Esophagus mucosa (tissue), 1 donor: ENCODE results near the gene LRRC3C. TPM values are rescaled to one million over a fixed set of nuclear protein-coding genes. Genes with fewer than 3 reads are reported as not detected.
"Not testable (repeated sequence)": the region's sequence is repeated elsewhere in the genome, so short reads cannot be mapped to it uniquely, and the experiment has no call there.

Experiments
- ATAC-seq: fragments of 200-7000 bp; cut with Tn5 transposase; one replicate; pipeline ENCODE4 v1.9.1; 2020
- total RNA-seq: library from RNA; stranded (reverse); gene quantifications from one replicate; pipeline ENCODE4 v1.2.4, GENCODE V29; 2023
- donor health status: DM: yes; HTN: yes; CAD: no.

The LRRC3C gene, protein sequence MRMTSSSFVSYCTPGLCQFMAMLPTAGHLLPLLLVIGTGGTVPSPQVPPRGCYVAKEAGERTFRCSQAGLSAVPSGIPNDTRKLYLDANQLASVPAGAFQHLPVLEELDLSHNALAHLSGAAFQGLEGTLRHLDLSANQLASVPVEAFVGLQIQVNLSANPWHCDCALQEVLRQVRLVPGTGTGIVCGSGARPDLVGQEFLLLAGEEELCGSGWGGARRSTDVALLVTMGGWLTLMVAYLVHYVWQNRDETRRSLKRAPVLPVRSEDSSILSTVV
- not detected for total RNA-seq

- ATAC-seq, result peak; percentile 93
Measured at GRCh38 chr17:39927101-39927928, at the start of gene LRRC3C, which contains the start of gene ORMDL3. Gene LRRC3C (plus strand): TSS chr17:39927732. CDS start chr17:39941524, 13,792 bp downstream. Gene ORMDL3 (minus strand): TSS chr17:39927601. CDS start chr17:39924203, 3,398 bp downstream.

DNA sequence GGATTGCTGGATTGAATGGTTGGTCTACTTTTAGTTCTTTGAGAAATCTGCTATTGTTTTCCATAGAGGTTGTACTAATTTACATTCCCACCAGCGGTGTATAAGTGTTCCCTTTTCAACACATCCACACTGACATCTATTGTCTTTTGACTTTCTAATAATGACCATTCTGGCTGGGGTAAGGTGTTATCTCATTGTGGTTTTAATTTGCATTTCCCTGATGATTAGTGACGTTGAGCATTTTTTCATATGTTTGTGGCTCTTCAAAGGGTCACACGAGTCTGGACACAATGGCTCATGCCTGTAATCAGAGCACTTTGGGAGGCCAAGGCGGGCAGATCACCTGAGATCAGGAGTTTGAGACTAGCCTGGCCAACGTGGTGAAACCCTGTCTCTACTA, 41.4 kb upstream of the LRRC3C start:
- not testable (repeated sequence) for ATAC-seq

- no peak for ATAC-seq
Measured at GRCh38 chr17:39887078-39887477, 40.5 kb upstream of the LRRC3C start.

DNA sequence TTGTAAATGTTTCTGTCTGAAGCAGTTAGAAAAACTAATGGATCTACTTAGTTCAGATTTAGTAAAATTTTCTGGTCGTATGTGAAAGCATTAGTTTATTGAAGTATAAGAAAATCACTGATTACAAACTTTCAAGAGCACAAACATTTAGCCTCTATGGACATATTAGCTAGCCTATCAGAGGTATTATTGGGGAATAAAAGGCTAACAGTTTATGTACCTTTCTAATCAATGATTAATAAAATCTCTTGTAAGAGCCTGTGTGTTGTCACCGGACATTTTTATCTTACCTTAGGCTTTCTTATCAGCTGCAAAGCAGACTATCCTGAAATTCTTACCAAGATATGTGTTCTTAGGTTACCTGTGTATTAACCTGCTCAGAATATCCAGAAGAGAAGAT, 38.3 kb upstream of the LRRC3C start:
- no peak for ATAC-seq

DNA sequence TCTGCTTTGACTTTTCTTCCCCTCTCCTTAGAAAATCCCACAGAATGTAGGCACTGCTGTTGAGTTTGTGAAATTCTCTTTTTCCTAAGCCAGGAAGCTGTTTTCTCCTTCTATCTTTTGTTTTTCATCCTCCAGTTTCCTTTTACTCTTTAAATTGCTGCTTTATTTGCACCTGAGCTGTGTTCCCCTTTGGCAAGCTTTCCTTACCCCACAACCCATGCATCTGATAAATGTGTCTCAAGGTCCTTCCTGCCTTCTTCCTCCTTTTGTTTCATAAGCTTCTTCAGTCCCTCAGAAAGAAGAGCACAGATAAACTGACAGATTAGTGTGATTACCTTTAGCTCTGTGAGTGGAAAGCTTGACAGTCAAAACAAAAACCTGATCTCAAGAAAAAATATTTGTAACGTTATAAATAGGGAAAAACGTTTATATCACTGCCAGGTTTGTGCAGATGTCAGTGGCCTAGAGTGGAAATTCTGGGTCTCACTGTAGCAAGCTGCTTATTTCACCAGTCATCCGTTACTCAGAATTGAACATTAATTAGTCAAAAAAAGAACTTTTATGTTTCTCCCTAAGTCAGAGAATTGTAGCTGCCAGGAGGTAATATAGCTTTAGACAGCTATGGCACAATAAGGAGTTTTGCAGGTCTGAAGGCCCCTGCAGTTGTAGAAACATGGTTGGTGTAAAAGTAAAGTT, 32.7 kb upstream of the LRRC3C start:
- ATAC-seq, result no peak

- ATAC-seq, result no peak
Measured at GRCh38 chr17:39898088-39898487, 29.4 kb upstream of the LRRC3C start.

DNA sequence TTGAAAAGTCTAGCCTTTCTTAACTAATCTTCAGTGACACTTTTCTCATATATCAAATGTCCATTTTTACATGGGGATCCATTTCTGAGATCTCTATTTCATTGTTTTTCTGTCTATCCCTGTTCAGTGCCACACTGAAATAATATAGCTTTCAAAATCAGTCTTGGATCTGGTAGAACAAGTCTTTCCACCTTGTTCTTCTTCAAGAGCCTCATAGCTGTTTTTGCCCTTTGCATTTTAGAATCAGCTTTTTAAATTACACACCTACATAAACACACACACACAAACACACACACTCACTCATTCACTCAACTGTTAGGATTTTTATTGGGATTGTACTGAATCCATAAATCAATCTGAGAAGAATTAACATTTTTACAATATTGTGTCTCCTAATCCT, 28.3 kb upstream of the LRRC3C start:
- no peak for ATAC-seq

- not testable (repeated sequence) for ATAC-seq
Measured at GRCh38 chr17:39902027-39902426, 25.5 kb upstream of the LRRC3C start.

DNA sequence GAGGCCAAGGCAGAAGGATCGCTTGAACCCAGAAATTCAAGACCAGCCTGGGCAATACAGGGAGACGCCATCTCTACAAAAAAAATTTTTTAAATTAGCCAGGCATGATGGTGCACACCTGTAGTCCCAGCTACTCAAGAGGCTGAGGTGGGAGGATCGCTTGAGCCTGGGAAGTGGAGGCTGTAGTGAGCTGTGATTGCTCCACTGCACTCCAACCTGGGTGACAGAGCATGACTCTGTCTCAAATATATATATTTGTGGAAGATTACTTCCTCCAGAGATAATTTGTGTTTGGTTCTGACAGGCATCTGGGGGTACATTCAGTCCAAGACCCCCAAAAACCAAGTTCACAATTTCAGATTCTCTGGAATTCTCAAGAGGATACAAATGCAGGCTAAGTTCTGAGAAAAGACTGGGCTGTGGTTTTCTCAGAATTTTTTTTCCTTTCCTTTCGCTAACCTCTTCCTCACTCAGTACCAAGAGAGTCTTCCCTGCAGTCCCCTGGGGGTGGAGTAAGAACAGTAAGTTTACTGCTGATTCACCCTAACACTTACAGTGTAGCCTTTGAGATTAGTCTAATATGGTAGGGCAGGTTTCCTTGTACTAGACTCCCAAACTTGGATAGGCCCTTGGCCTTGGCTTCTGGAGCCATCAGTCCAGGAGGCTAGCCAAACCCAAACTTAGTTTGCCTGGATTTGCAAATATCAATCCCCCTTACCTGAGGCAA, 24.2 kb upstream of the LRRC3C start:
- no peak for ATAC-seq

DNA sequence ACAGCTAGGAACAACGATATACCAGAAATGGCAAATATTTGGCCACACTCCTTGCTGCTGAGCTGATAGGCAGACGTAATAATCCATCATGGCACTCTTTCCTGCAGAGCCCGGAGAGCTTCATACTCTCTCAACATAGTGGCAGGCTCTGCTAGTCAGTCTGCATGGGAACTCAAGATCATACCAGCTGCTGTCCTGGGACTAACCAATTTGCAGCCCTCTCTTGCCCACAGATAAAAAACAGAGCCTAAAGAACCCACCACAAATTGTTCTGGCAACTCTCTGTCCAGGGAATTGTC, 22.6 kb upstream of the LRRC3C start:
- no peak for ATAC-seq

DNA sequence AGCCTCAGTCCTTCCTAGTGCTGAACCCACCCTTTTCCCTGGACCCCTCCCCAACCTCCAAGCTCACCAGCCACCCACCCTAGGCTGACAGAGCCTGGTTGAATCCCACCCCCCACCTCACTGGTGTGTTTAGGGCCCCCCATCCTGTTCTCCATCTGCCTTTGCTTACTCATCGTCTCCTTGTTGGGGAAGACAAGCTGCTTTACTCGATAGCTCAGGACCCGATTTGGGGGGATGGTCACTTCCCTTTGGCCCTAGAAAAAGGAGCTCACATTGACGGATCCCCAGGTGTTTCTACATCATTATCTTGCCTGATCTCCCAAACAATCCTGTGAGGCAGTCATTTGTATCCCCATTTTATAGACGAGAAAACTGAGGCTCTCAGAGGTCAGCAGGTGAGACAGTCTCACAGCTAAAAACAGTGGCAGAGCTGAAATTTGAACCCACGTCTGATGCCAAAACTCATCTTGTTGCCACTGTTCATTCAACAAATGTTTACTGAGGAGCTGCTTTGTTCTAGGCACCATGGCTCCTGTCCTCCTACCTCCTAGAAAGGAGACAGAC, 18.7 kb upstream of the LRRC3C start:
- no peak for ATAC-seq

GRCh38 chr17:39913989-39914388, 13.5 kb upstream of the LRRC3C start:
- ATAC-seq, result no peak

DNA sequence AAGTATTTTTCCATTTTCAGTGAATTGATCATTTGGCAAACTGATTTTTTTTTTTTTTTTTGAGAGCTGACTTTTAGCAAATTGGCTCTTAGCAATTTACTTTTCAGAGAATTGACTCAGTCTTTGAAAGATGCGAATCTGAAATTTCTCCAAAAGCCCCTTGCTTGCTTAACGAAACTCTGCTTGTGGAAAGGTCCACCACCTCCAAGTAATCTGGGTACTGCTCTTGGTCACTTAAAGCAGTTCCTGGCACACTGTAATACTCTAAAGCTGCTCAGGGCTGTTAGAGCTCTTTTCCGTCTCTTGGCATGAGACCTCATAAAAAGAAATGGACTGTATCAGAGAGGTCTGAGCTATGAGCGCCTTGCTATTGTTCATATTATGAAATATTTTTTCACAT, 12.0 kb upstream of the LRRC3C start:
- ATAC-seq, result no peak

DNA sequence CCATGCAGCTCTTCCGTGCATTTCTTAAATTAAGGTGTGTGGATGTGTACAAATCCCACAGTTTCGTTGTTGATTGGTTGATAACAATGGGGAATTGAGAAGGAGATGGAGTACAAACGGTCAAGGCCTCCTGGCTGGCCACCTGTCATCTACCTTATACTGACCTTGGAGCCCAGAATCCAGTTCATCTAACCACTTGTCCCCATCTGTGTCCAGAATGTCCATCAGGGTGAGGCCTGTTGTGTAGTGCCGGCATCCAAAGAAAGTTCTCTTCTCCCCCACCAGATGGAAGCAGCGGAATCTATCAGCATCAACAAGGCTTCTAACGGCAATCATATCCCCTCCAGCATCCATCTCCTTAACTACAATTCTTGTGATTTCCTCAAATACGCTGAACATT, 10.6 kb upstream of the LRRC3C start:
- ATAC-seq, result no peak

- no peak for ATAC-seq
Measured at GRCh38 chr17:39919087-39919683, 8.3 kb upstream of the LRRC3C start.

DNA sequence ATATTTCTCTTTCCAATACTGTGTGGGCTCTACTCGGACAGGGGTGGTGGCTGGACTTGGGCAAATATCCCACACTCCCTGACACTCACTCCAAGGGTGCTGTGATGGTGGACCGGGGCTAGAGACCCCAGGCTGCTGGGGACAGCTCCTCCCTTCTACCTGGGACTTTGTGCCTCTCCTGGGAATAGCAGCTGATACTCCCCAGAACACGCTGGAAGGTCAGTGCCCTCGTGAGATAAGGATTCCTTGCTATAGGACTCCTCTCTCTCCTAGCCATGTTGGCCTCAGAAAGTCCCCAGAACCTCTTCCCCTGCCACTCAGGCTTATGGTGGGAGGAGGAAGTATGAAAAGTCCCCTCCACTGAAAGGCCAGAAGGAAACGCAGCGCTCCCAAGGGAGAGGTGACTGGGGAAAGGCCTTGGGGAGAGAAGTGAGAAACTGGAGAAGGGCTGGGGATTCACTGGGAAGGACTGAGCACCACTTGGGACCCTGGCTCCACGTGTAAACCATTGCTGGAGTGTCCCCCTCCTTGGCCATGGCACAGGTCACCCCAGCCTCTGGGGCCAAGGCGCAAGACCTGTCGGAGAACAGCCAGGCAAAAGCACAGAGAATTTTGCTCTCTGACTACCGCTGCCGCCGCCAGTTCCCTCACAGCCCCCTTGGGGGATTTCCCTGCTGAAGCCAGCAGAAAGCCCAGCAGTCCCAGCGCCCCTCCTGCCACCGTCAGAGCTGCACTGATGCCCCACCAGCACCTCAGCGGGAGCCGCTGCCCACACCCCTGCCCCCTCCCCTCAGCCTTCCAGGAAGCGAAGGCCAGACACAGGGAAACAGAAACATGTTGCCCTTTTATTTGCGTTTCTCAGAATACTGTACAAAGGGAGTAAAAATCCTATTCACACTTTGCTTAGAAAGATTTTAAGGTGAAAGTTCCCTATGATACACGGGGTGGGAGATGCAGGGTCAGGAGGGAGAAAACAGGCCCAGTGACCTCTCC, 7.0 kb upstream of the LRRC3C start:
- no peak for ATAC-seq

DNA sequence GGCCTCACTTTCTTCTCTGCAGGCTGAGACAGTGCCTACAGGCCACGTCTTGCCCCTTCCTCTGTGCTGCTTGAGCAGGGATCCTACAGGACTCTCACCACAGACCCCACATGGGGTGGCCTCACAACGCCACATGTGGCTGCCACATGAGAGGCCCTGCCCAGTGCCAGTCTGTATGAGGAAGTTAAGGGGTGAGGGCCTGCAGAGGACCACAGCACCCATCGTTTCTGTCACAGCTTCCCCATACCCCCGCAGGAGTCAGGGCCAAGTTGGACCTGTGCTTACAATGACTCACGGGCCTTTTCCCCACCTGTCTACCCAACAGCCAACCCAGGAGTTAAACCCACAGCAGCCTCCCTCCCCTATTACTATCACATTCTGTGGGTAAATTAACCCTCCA, 6.2 kb upstream of the LRRC3C start:
- ATAC-seq, result no peak

DNA sequence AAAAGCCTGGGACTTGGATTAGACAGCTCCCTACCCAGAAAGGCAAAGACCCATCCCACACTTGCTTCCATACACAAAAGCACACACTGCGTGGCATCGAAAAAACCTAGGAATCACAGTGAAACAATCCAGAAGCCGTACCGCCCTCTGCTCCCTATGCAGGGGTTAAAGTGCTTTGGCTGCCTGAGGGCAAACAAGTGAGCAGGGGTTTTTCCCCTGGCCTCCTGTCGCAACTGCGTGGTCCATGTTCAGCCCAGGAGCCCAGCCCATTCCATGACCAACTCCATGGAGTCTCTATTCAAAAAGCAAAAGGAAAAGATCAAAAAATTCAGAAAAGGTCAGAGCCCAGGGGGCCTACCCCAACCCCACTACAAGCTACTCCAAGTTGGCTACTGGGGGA, 5.5 kb upstream of the LRRC3C start:
- ATAC-seq, result no peak

DNA sequence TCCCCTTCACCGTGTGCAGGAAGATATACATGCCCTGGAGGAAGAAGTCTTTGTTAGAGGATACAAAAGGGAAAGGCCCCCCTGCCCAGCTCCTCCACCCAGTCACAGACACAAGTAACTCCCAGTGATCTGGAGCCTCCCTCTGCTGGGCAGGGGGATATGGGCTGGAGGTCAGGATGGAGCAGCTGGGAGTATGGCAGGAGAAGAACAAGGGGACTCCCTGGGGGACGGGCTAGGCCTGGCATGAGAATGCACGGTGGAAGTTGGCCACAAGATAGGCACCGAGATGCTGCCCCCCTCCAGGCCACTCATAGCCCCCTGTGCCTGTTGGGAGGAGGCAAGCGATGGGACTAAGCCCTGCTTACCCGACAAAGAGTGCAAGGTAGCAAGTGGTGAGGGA, 4.3 kb upstream of the LRRC3C start:
- no peak for ATAC-seq

DNA sequence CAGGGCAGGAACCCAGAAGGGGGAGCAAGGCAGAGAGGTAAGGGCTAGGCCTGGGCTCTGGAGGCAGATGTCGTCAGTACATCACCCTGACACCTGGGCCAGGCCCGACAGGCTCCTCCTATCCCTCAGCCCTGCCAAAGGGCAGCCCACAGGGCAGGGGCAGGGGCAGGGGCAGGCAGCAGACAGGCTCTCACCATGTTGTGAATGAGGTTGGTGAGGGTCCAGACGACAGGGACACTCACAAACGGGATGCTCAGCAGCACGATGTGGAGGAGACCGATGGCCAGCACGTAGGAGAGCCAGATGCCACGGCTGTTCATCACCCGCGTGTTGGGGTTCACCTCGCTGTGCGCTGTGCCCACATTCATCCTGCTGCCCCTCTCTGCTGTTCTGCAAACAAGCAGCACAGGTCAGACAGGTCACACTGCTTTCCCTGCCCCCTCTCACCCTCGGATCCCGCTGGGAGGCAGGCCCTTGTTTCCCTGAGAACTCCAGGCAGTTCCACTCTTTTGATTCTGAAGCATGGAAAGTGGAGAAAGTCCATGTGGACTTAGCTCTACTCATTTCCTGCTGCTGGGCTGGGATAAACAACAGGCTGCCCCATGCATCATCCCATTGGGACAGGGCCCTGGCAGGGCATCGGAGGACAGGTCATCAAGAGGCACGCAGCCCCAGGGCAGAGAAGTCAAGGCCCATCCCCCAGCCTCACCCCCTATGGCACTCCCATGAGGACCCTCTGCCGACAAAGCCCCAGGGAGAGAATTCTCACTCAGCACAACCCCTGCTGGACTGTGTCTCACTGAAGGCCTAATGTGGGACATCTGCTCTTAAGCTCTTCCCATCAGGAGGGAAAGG, 3.5 kb upstream of the LRRC3C start:
- ATAC-seq, result no peak
